Type B pancreatic cell (in vitro differentiated cells): Measurements from ENCODE around the gene GLDC. TPM values are rescaled to one million over a fixed set of nuclear protein-coding genes. Genes with fewer than 3 reads are reported as not detected.
A peak's percentile ranks its signal among the peaks of the same experiment; 100 is the strongest.
"Not testable (repeated sequence)": the region's sequence is repeated elsewhere in the genome, so short reads cannot be mapped to it uniquely, and the experiment has no call there.

Experiments
- DNase-seq: peaks from one replicate; pipeline ENCODE4 v3.0.0; 2021; ENCODE audit warnings: mixed read lengths; ENCODE audit not compliant: unreplicated experiment; ENCODE audit errors: extremely low spot score
- H3K27ac Mint-ChIP-seq: 2 replicates; pipeline ENCODE4 v1.8.0; 2021; ENCODE audit warnings: mild to moderate bottlenecking, mixed read lengths
- H3K27me3 Mint-ChIP-seq: 2 replicates; pipeline ENCODE4 v1.8.0; 2021; ENCODE audit warnings: mixed read lengths
- H3K36me3 Mint-ChIP-seq: 2 replicates; pipeline ENCODE4 v1.8.0; 2021; ENCODE audit warnings: mixed read lengths
- H3K4me1 Mint-ChIP-seq: one replicate; pipeline ENCODE4 v1.8.0; 2021; ENCODE audit warnings: mixed read lengths; ENCODE audit not compliant: unreplicated experiment
- H3K4me3 Mint-ChIP-seq: 2 replicates; pipeline ENCODE4 v1.8.0; 2021; ENCODE audit warnings: mild to moderate bottlenecking, mixed read lengths
- H3K9me3 Mint-ChIP-seq: 2 replicates; pipeline ENCODE4 v1.8.0; 2021; ENCODE audit warnings: mixed read lengths
- long read RNA-seq: library from polyadenylated mRNA; unstranded; transcript quantifications from one replicate; pipeline ENCODE4 v2.0.0, GENCODE V29; 2020
- total RNA-seq: library from RNA; stranded (reverse); gene quantifications from 2 replicates; pipeline ENCODE4 v1.2.1, GENCODE V29; 2021; ENCODE audit warnings: low replicate concordance
- TF ChIP-seq, protein P1 (sequence below): fragments of 200-600 bp; sonication (generic); conservative IDR thresholded peaks from 2 replicates; pipeline ENCODE4 v1.5.0; 2021; ENCODE audit warnings: antibody characterized with exemption, mild to moderate bottlenecking

Gene GLDC
- 4.9 and 11.8 TPM in 2 replicates for total RNA-seq
- long read RNA-seq, partial matches to known transcripts: 0 of 1 reads
- long read RNA-seq, other reads (novel, unspliced or antisense): 0 of 1 reads

DNA sequence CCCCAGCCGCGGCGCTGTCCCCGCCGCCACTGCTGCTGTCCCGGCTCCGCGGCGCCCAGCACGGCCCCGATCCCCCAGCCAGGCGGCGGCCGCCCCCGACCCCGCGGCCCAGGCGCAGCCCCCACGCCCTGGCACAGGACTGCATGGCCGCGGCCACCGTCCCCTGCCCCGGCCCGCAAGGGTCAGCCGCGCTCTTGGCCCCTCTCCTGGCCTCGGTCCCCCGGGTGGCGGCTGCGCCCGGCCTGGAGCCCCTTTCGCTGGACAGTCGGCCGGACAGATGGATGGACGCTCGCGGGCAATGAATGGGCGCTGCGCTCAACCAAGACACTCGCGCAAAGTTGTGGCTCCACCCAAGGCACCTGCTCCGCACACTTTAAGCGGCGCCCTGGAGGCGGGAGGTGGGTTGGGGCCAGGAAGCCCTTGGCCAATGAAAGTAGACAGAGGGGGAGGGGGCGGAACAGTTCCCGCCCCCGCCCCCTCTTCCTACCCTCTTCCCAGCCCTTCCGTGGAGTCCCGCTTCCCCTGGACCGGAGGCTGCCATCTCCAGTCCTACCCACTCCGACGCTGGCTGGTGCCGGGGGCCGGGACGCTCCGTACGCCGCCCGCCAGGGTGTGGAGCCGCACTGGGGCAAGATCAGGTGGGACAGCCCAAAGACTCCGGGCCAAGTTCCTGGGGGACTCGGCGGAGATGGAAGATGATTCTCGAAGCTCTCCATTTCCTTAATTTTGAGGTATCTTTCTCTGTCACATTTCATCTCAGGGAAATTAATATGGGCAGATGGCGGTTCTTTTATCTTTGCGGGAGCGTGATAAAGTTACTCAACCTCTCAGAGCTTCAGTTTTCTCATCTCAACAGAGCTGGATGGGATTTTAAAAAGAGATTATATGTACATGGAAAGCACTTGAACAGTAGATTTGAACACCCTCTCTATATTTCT lies at the start of gene GLDC:
Gene GLDC (minus strand): TSS at position 375 of the 938 bp plus-strand sequence. CDS start 230 bp downstream, at position 145.
- Mint-ChIP-seq H3K9me3 (no peaks in the 10 kb centered on the region), H3K36me3 (no peaks in the 10 kb centered on the region), H3K27ac (no peak within 1 kb of the TSS), H3K4me1 (peaks cover 14% of the 10 kb centered on the region), H3K4me3 (peak within 1 kb of the TSS; percentile 88), H3K27me3 (peaks cover 77% of the 10 kb centered on the region)
- TF ChIP-seq, protein P1, sequence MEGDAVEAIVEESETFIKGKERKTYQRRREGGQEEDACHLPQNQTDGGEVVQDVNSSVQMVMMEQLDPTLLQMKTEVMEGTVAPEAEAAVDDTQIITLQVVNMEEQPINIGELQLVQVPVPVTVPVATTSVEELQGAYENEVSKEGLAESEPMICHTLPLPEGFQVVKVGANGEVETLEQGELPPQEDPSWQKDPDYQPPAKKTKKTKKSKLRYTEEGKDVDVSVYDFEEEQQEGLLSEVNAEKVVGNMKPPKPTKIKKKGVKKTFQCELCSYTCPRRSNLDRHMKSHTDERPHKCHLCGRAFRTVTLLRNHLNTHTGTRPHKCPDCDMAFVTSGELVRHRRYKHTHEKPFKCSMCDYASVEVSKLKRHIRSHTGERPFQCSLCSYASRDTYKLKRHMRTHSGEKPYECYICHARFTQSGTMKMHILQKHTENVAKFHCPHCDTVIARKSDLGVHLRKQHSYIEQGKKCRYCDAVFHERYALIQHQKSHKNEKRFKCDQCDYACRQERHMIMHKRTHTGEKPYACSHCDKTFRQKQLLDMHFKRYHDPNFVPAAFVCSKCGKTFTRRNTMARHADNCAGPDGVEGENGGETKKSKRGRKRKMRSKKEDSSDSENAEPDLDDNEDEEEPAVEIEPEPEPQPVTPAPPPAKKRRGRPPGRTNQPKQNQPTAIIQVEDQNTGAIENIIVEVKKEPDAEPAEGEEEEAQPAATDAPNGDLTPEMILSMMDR: no peak
- DNase-seq: peak; percentile 71

DNA sequence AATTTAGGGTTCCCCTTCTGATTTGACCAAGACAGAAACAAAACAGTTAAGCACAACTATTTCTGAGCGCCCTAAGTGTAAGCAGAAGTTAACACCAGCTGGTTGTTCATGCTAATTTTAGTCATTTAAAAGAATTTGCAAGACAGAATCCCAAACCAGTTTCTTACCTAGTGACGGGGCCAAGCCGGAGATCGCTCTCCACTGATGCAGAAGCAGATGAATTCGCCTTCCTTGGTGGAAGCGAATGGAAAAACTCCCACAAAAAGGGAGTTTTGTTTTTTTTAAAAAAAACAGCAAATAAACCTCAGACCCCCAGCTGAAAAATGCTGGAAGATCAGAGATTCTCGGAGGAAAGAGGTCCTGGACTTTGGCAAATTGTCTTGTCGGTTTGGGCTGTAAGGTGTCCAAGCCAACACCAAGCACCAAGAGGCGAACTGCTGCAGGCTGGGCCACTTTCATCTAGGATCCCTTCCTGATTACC lies 47.4 kb upstream of the GLDC start:
- Mint-ChIP-seq H3K9me3 (no peaks in the 10 kb centered on the region), H3K4me1 (no peaks in the 10 kb centered on the region), H3K27me3 (no peaks in the 10 kb centered on the region), H3K36me3 (no peaks in the 10 kb centered on the region), H3K27ac (no peak overlapping the region), H3K4me3 (no peak overlapping the region)
- DNase-seq: no peak
- TF ChIP-seq, protein P1: no peak

DNA sequence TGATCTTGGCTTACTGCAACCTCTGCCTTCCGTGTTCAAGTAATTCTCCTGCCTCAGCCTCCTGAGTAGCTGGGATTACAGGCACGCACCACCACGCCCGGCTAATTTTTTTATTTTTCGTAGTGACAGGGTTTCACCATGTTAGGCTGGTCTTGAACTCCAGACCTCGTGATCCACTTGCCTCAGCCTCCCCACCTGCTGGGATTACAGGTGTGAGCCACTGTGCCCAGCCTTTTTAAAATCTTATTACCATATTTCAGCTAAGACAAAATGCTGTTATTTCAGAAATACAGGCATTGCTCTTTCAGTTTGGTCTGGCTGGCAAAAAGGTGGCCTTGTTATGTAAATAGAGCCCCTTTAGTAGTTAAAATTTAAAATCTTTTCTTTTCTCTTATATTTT lies 46.9 kb upstream of the GLDC start:
- DNase-seq: no peak
- Mint-ChIP-seq H3K36me3 (no peaks in the 10 kb centered on the region), H3K27me3 (no peaks in the 10 kb centered on the region), H3K9me3 (no peaks in the 10 kb centered on the region), H3K4me3 (no peak overlapping the region), H3K4me1 (no peaks in the 10 kb centered on the region), H3K27ac (no peak overlapping the region)
- TF ChIP-seq, protein P1: no peak

DNA sequence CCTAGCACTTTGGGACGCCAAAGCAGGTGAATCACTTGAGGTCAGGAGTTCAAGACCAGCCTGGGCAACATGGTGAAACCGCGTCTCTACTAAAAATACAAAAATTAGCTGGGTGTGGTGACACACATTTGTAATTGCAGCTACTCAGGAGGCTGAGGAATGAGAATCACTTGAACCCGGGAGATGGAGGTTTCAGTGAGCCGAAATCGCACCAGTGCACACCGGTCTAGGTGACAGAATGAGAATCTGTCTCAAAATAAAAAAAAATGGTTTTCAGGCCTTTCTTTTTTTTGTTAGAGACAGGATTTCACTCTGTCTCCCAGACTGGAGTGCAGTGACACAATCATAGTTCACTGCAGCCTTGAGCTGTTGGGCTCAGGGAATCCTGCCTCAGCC lies 45.1 kb upstream of the GLDC start:
- not testable (repeated sequence) for H3K4me1 Mint-ChIP-seq, H3K9me3 Mint-ChIP-seq, DNase-seq, H3K36me3 Mint-ChIP-seq, H3K27me3 Mint-ChIP-seq, H3K4me3 Mint-ChIP-seq, H3K27ac Mint-ChIP-seq

DNA sequence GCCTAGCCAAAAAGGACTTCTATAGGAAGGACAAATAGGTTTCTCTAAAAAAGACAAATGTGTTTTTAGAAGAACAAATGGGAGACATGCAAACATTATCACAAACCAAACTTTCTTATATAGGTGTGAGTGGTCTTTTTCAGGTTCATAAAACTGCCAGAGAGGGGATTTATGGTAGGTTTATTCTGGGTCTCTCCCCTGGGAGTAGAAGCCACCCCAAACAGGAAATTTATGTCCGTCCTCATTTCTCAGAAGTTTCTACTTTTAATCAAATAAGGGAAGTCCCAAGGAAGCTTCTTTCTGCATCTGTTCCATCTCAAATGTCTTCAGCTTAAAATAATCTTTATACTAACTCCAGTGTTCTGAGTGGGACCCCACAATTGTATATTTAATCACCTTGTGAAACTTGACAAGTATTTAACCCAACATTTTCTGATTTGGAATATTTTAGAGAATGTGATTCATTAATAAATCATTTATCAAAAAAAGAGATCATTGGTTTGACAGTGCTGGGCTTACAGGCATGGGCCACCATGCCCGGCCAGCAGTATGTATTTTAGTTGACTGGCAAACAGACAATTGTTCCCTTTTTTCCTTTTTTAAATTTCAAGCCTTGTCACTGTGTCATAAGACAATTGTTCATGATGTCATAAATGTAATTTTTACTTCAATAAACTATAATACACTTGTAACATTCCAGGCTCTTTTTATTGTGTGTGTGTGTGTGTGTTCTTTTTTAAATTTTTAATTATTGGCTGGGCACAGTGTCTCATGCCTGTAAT lies 44.6 kb upstream of the GLDC start:
- Mint-ChIP-seq H3K36me3 (no peaks in the 10 kb centered on the region), H3K4me1 (no peaks in the 10 kb centered on the region), H3K27ac (no peak overlapping the region), H3K9me3 (no peaks in the 10 kb centered on the region), H3K27me3 (no peaks in the 10 kb centered on the region), H3K4me3 (no peak overlapping the region)
- DNase-seq: no peak
- TF ChIP-seq, protein P1: no peak
